ENCODE results near the gene OR51B5.

GRCh38 chr11:5351208-5351607, 7.9 kb upstream of the OR51B5 start, which contains the start of gene OR51B6:
- TF ChIP-seq CTCF (IDR thresholded peaks at IDR 0.05) (no peak), EZH2 (IDR thresholded peaks at IDR 0.05) (no peak)

Measured in neural progenitor cell (in vitro differentiated cells).